Astrocyte (in vitro differentiated cells and primary cell): ENCODE data around the gene ADAMTS20.

ENCODE experiments used
- EZH2 ChIP-seq: IDR thresholded peaks from 2 replicates; pipeline ENCODE4 v1.6.1; 2012; ENCODE audit warnings: mild to moderate bottlenecking, low read length, inconsistent platforms; ENCODE audit not compliant: insufficient read depth
- TF ChIP-seq, protein P1 (sequence below): IDR thresholded peaks from 2 replicates; pipeline ENCODE4 v1.5.1; 2011; ENCODE audit warnings: low read depth, mild to moderate bottlenecking, inconsistent platforms, low read length, moderate library complexity; ENCODE audit not compliant: insufficient read depth

DNA sequence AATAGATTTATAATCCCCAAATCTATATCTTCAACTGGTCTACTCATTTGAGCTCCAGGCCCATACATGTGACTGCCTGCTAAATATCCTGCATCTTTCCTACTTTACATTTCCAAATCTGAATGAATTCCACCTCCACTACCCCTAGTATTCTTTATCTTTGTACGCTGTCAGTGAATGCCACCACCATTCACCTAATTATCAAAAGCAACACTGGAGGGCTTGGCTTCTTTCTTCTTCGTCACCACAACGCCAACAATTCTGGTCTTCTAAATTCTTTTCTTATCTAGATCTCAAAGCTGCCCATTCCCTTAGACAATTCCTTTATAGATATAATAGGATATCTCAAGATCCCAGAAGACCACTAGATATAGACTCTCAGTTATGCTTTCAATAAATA, 47.1 kb upstream of the ADAMTS20 start:
- TF ChIP-seq, protein P1, sequence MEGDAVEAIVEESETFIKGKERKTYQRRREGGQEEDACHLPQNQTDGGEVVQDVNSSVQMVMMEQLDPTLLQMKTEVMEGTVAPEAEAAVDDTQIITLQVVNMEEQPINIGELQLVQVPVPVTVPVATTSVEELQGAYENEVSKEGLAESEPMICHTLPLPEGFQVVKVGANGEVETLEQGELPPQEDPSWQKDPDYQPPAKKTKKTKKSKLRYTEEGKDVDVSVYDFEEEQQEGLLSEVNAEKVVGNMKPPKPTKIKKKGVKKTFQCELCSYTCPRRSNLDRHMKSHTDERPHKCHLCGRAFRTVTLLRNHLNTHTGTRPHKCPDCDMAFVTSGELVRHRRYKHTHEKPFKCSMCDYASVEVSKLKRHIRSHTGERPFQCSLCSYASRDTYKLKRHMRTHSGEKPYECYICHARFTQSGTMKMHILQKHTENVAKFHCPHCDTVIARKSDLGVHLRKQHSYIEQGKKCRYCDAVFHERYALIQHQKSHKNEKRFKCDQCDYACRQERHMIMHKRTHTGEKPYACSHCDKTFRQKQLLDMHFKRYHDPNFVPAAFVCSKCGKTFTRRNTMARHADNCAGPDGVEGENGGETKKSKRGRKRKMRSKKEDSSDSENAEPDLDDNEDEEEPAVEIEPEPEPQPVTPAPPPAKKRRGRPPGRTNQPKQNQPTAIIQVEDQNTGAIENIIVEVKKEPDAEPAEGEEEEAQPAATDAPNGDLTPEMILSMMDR, result no peak
- TF ChIP-seq EZH2, result no peak
